H1 (cell line): ENCODE measurements around the gene NLRP6. TPM values are rescaled to one million over a fixed set of nuclear protein-coding genes. Genes with fewer than 3 reads are reported as not detected.
A peak's percentile ranks its signal among the peaks of the same experiment; 100 is the strongest.
"Not testable (repeated sequence)": the region's sequence is repeated elsewhere in the genome, so short reads cannot be mapped to it uniquely, and the experiment has no call there.

Experiments
- CTCF ChIA-PET: fragments of 300-600 bp; sonication (Branson Sonifier 250); formaldehyde crosslinking; loops from one replicate; lab custom pipeline; 2021; ENCODE audit not compliant: partially characterized antibody; lab: Charles Lee
- POLR2A ChIA-PET: fragments of 300-600 bp; sonication (Branson Sonifier 250); formaldehyde crosslinking; loops from one replicate; lab custom pipeline; 2021; ENCODE audit warnings: inconsistent platforms; ENCODE audit not compliant: partially characterized antibody; lab: Charles Lee
- DNase-seq, 2 experiments: peaks; one replicate each; pipeline versions ENCODE4 v3.0.0 to v3.0.0-alpha.2; 2010 to 2022; ENCODE audit warnings: low spot score in 2 of 2, low read depth in 1 of 2, mixed read lengths in 1 of 2
- FAIRE-seq: peaks from 2 replicates; lab custom pipeline; 2011; peaks lifted over from hg19 to GRCh38; lab: Jason Lieb, UNC
- H2AFZ ChIP-seq: 2 replicates; pipeline ENCODE4 v1.8.1; 2012; ENCODE audit warnings: low read length, inconsistent platforms
- H2AK5ac ChIP-seq: 2 replicates; pipeline ENCODE4 v1.6.1; 2013; ENCODE audit warnings: low read depth, low read length
- H2BK120ac ChIP-seq: replicated peaks from 2 replicates; pipeline ENCODE3; 2013; ENCODE audit warnings: low read depth, low read length, inconsistent platforms
- H2BK12ac ChIP-seq: 2 replicates; pipeline ENCODE4 v1.6.1; 2013; ENCODE audit warnings: low read depth, low read length
- H2BK15ac ChIP-seq: 2 replicates; pipeline ENCODE4 v1.6.1; 2013; ENCODE audit warnings: low read length
- H2BK20ac ChIP-seq: 2 replicates; pipeline ENCODE4 v1.6.1; 2013; ENCODE audit warnings: low read length
- H2BK5ac ChIP-seq: 2 replicates; pipeline ENCODE4 v1.6.1; 2013; ENCODE audit warnings: low read depth, low read length
- H3K14ac ChIP-seq: 2 replicates; pipeline ENCODE4 v1.6.1; 2013; ENCODE audit warnings: inconsistent platforms; ENCODE audit not compliant: insufficient read length
- H3K18ac ChIP-seq: 2 replicates; pipeline ENCODE4 v1.6.1; 2013; ENCODE audit warnings: low read length; ENCODE audit errors: extremely low read depth
- H3K23ac ChIP-seq: 2 replicates; pipeline ENCODE4 v1.6.1; 2013; ENCODE audit warnings: inconsistent platforms; ENCODE audit not compliant: insufficient read length
- H3K23me2 ChIP-seq: 2 replicates; pipeline ENCODE4 v1.6.1; 2013; ENCODE audit warnings: low read depth, low read length
- H3K27ac ChIP-seq: 2 replicates; pipeline ENCODE4 v1.6.1; 2011; ENCODE audit warnings: low read depth, low read length, inconsistent platforms
- H3K27me3 ChIP-seq, 4 experiments: replicated peaks in 1 of 4; 1 replicate in 1 of 4; 2 replicates in 3 of 4; pipeline versions ENCODE4 v1.6.1 to v1.8.1; 2011 to 2013; ENCODE audit warnings: low read length in 3 of 4, mild to moderate bottlenecking in 3 of 4, inconsistent platforms in 2 of 4, mixed read lengths in 2 of 4, moderate library complexity in 1 of 4; ENCODE audit not compliant: control insufficient read depth in 3 of 4, insufficient read depth in 3 of 4; ENCODE audit errors: extremely low read depth in 1 of 4
- H3K36me3 ChIP-seq, 4 experiments: 2 replicates each; pipeline versions ENCODE4 v1.6.1 to v1.8.1; 2011 to 2013; ENCODE audit warnings: mild to moderate bottlenecking in 4 of 4, low read length in 3 of 4, moderate library complexity in 2 of 4, control low read depth in 1 of 4, inconsistent platforms in 1 of 4; ENCODE audit not compliant: insufficient read depth in 4 of 4, control insufficient read depth in 2 of 4
- H3K4ac ChIP-seq: replicated peaks from 2 replicates; pipeline ENCODE3; 2013; ENCODE audit warnings: low read length, low read depth, mixed read lengths, inconsistent platforms; ENCODE audit not compliant: insufficient read length
- H3K4me1 ChIP-seq, 4 experiments: replicated peaks in 1 of 4; 1 replicate in 1 of 4; 2 replicates in 3 of 4; pipeline versions ENCODE4 v1.6.1 to v1.8.1; 2011 to 2013; ENCODE audit warnings: low read length in 3 of 4, inconsistent platforms in 2 of 4, mixed read lengths in 1 of 4; ENCODE audit not compliant: insufficient read depth in 4 of 4, control insufficient read depth in 3 of 4
- H3K4me2 ChIP-seq, 2 experiments: 2 replicates each; pipeline versions ENCODE4 v1.6.1 to v1.8.1; 2011 to 2013; ENCODE audit warnings: low read depth in 2 of 2, low read length in 2 of 2, control low read depth in 1 of 2, inconsistent platforms in 1 of 2, mild to moderate bottlenecking in 1 of 2; ENCODE audit not compliant: insufficient read depth in 1 of 2
- H3K4me3 ChIP-seq, 4 experiments: fragments of 200-600, 300-600 bp in 1 of 4; sonication (generic), shearing (Covaris generic), sonication (Bioruptor Twin) in 1 of 4; 2 replicates each; pipeline versions ENCODE4 v1.5.1 to v1.8.1; 2011 to 2016; ENCODE audit warnings: low read length in 4 of 4, low read depth in 3 of 4, control low read depth in 2 of 4, inconsistent platforms in 2 of 4, mild to moderate bottlenecking in 2 of 4, mixed read lengths in 1 of 4, moderate library complexity in 1 of 4; ENCODE audit not compliant: insufficient read depth in 2 of 4; ENCODE audit errors: extremely low read depth in 1 of 4
- H3K56ac ChIP-seq: replicated peaks from 2 replicates; pipeline ENCODE3; 2013; ENCODE audit warnings: low read depth, mild to moderate bottlenecking, mixed read lengths, low read length, inconsistent platforms; ENCODE audit not compliant: insufficient read length
- H3K79me1 ChIP-seq: 2 replicates; pipeline ENCODE4 v1.6.1; 2013; ENCODE audit warnings: low read depth, low read length, control low read depth
- H3K79me2 ChIP-seq, 2 experiments: 2 replicates each; pipeline versions ENCODE4 v1.6.1 to v1.8.1; 2012 to 2013; ENCODE audit warnings: low read length in 2 of 2, mild to moderate bottlenecking in 2 of 2, inconsistent platforms in 1 of 2; ENCODE audit not compliant: insufficient read depth in 2 of 2, control insufficient read depth in 1 of 2
- H3K9ac ChIP-seq, 4 experiments: replicated peaks in 1 of 4; 1 replicate in 1 of 4; 2 replicates in 3 of 4; pipeline versions ENCODE4 v1.6.1 to v1.8.1; 2011 to 2013; ENCODE audit warnings: low read depth in 3 of 4, low read length in 3 of 4, control low read depth in 2 of 4, mild to moderate bottlenecking in 2 of 4, moderate library complexity in 2 of 4, inconsistent platforms in 1 of 4; ENCODE audit errors: extremely low read depth in 1 of 4
- H3K9me3 ChIP-seq, 2 experiments: 2 replicates each; pipeline versions ENCODE4 v1.6.1 to v1.8.1; 2012 to 2013; ENCODE audit warnings: mild to moderate bottlenecking in 2 of 2, moderate library complexity in 2 of 2, control low read depth in 1 of 2, inconsistent platforms in 1 of 2, low read depth in 1 of 2, low read length in 1 of 2, mixed read lengths in 1 of 2; ENCODE audit not compliant: insufficient read depth in 2 of 2
- H4K20me1 ChIP-seq, 2 experiments: replicated peaks in 1 of 2; 2 replicates each; pipeline versions ENCODE3 to v1.8.1; 2011 to 2013; ENCODE audit warnings: inconsistent platforms in 2 of 2, low read length in 2 of 2, mild to moderate bottlenecking in 1 of 2; ENCODE audit not compliant: insufficient read depth in 2 of 2, control insufficient read depth in 1 of 2
- H4K5ac ChIP-seq: 2 replicates; pipeline ENCODE4 v1.6.1; 2013; ENCODE audit warnings: low read length, low read depth, mixed read lengths, inconsistent platforms; ENCODE audit not compliant: insufficient read length
- H4K8ac ChIP-seq: 2 replicates; pipeline ENCODE4 v1.8.0; 2013; ENCODE audit warnings: mild to moderate bottlenecking, moderate library complexity, low read length, inconsistent platforms; ENCODE audit not compliant: insufficient read depth; ENCODE audit errors: extremely low read depth
- H4K91ac ChIP-seq: replicated peaks from 2 replicates; pipeline ENCODE3; 2013; ENCODE audit warnings: low read length, mixed read lengths, inconsistent platforms; ENCODE audit not compliant: insufficient read length
- ATF2 ChIP-seq: IDR thresholded peaks from 2 replicates; pipeline ENCODE4 v1.6.1; 2012; ENCODE audit warnings: low read length, inconsistent platforms
- CTBP2 ChIP-seq: IDR thresholded peaks from 2 replicates; pipeline ENCODE4 v1.7.0; 2011; ENCODE audit warnings: borderline replicate concordance, mild to moderate bottlenecking, moderate library complexity, mixed read lengths, low read length; ENCODE audit not compliant: insufficient read depth, insufficient read length
- PHF8 ChIP-seq: fragments of 200-600 bp; sonication (generic); conservative IDR thresholded peaks from 2 replicates; pipeline ENCODE4 v1.7.1; 2012; ENCODE audit warnings: low read depth, mild to moderate bottlenecking, inconsistent platforms, low read length, moderate library complexity
- RXRA ChIP-seq: IDR thresholded peaks from 2 replicates; pipeline ENCODE4 v1.6.1; 2011; ENCODE audit warnings: low read depth, mild to moderate bottlenecking, low read length, moderate library complexity; ENCODE audit not compliant: insufficient read depth
- WGBS, 2 experiments: shearing (Covaris generic) in 1 of 2; methylation state at CpG; one replicate each; pipeline versions ENCODE4 v1.1.6 to v1.1.7; 2013 to 2015; ENCODE audit warnings: low lambda C conversion rate in 2 of 2, mixed read lengths in 2 of 2, inconsistent platforms in 1 of 2, low coverage in 1 of 2, missing lambda C conversion rate in 1 of 2; ENCODE audit not compliant: insufficient replicate concordance in 2 of 2, insufficient coverage in 1 of 2, insufficient read length in 1 of 2; ENCODE audit errors: extremely low coverage in 1 of 2, missing lambda C conversion rate in 1 of 2; 5-methylcytosine and 5-hydroxymethylcytosine counted together
- polyA plus RNA-seq, 7 experiments: library from polyadenylated mRNA; depleted of rRNA in 3 of 7; stranded (reverse) in 5 of 7; unstranded in 2 of 7; fragments of >200 nt in 5 of 7; fragments of 200-250 nt in 2 of 7; gene quantifications; 1 replicate in 5 of 7; 2 replicates in 1 of 7; 4 replicates in 1 of 7; pipeline versions ENCODE4 v1.2.1 to v1.2.3, GENCODE V29; 2011 to 2013; ENCODE audit warnings: missing spikeins in 2 of 7, mixed read lengths in 2 of 7
- total RNA-seq: library from RNA; stranded (reverse); fragmentation: NEBNext Ultra II Directional; extraction: Animal tissue kit (Norgen Biotek cat#: 25700); gene quantifications from 2 replicates; pipeline ENCODE4 v1.2.1, GENCODE V29; 2021

The NLRP6 gene
- total and polyA plus RNA-seq, 2 of the 8 experiments (the other 6 are each of a cell fraction or from before 2014, with no cell fraction given), result not detected

GRCh38 chr11:285894-286220, 7.7 kb downstream of the NLRP6 start (continued):
- TF ChIP-seq PHF8 (no peak), CTBP2 (no peak), RXRA (no peak), ATF2 (no peak)
- TF ChIP-seq, all 59 proteins: peak for 0

GRCh38 chr11:286977-287820, 9.0 kb downstream of the NLRP6 start:
- H3K4me3 ChIP-seq, H2AFZ ChIP-seq, H3K36me3 ChIP-seq, H3K79me1 ChIP-seq, H4K8ac ChIP-seq, H3K56ac ChIP-seq, H2BK120ac ChIP-seq, H3K9me3 ChIP-seq, H3K4ac ChIP-seq, H4K20me1 ChIP-seq, H4K5ac ChIP-seq, H3K9ac ChIP-seq, H3K23ac ChIP-seq, H3K14ac ChIP-seq, H3K23me2 ChIP-seq, H4K91ac ChIP-seq, H3K27ac ChIP-seq, H3K79me2 ChIP-seq, FAIRE-seq, H2BK5ac ChIP-seq: not testable (repeated sequence)
- peak overlapping the region; percentile 80; the same call in 1 of the 2 replicates for H2BK12ac ChIP-seq
- H3K4me2 ChIP-seq, result peak overlapping the region in 1 of 2 experiments; percentile 84; a peak in 1 of 4 replicates
- 93% methylated on average over 25 of the region's 27 CpGs; no CpG with 5 or more reads in 1 of the 2 experiments for WGBS, 2 experiments
- H3K27me3 ChIP-seq, result peaks cover 5 to 16% (median 13%) of the 10 kb centered on the region in 4 experiments; a peak in 6 of 7 replicates
- peaks cover 0 to 41% (median 31%) of the 10 kb centered on the region in 4 experiments; a peak in 6 of 7 replicates for H3K4me1 ChIP-seq
- H2BK20ac ChIP-seq, result peak overlapping the region; percentile 72; the same call in 1 of the 2 replicates
- peak overlapping the region; percentile 48 for H3K18ac ChIP-seq
- CTCF ChIA-PET, result interaction anchor here (0.6 to 3.9 kb wide), 7 partner anchors 15 to 75 kb away, joined by 3 to 30 read pairs (median 3); no protein-coding TSS in a partner anchor
- peak overlapping the region; percentile 53; the same call in 1 of the 2 replicates for H2AK5ac ChIP-seq
- DNase-seq, result peak in 1 of 2 experiments; percentile 48
- 0 out of 2 replicates have a peak overlapping the region, but pooled peaks have one; percentile 61 for H2BK15ac ChIP-seq
- POLR2A ChIA-PET, result interaction anchor here (0.6 to 7.7 kb wide), 8 partner anchors 8 to 76 kb away, joined by 3 to 51 read pairs (median 6); partner anchors contain the start of genes IFITM2 and IFITM5
